ENCODE measurements around the gene NACC2.

- TF ChIP-seq CTCF (IDR thresholded peaks at IDR 0.05) (no peak), ZFX (IDR thresholded peaks at IDR 0.05; ENCODE audit: borderline replicate concordance) (no peak)
Observed at GRCh38 chr9:136100700-136101614, 5.9 kb upstream of the NACC2 start.

All from 22Rv1 (cell line).